Fibroblast of skin of back (primary cell): Measurements from ENCODE around the gene ACOT7.
"Not testable (repeated sequence)": the region's sequence is repeated elsewhere in the genome, so short reads cannot be mapped to it uniquely, and the experiment has no call there.

Experiments
- DNase-seq: peaks from one replicate; pipeline ENCODE4 v3.0.0-alpha.2; 2013

ACOT7 gene

DNA sequence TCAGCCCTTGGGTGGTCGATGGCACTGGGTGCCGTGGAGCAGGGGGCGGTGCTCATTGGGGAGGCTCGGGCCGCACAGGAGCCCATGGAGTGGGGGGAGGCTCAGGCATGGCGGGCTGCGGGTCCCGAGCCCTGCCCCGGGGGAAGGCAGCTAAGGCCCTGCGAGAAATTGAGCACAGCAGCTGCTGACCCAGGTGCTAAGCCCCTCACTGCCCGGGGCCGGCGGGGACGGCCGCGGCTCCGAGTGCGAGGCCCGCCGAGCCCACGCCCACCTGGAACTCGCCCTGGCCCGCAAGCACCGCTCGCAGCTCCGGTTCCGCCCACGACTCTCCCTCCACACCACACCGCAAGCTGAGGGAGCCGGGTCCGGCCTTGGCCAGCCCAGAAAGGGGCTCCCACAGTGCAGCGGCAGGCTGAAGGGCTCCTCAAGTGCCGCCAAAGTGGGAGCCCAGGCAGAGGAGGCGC lies 2.2 kb upstream of the ACOT7 start:
- DNase-seq: not testable (repeated sequence)

DNA sequence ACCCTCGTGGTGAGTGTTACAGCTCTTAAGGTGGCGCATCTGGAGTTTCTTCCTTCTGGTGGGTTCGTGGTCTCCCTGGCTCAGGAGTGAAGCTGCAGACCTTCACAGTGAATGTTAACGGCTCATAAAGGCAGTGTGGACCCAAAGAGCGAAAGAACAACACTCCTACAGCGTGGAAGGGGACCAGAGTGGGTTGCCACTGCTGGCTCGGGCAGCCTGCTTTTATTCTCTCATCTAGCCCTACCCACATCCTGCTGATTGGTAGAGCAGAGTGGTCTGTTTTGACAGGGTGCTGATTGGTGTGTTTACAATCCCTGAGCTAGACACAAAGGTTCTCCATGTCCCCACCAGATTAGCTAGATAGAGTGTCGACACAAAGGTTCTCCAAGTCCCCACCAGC lies 1.6 kb upstream of the ACOT7 start:
- DNase-seq: not testable (repeated sequence)

DNA sequence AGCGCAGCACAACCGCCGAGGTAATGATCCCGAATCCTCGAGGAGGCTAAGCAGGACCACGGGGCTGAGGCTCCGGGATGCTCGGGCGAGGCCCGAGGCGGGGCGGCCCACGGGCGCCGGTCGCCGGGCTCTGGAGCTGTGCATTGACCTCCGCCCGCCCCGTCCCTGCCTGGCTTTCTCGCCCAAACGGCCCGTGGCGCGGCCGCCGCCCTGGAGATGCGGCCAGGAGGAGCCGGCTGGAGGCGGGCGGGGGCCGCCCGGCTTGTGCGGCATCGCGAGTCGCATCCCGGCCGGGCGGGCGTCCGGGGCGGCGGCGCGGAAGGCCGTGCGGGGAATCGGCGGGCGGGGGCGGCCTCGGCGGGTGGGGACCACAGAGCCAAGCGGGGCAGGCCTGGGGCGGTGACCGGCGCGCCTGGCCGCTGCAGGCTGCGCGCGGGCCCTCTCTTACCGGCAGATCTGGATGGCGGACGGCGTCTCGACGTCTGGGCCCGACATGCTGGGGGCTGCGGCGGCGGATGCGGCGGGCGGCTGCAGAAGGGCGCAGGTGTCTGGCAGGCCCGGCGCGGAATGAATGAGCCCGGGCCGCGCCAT lies 663 bp downstream of the ACOT7 start:
- no peak for DNase-seq

DNA sequence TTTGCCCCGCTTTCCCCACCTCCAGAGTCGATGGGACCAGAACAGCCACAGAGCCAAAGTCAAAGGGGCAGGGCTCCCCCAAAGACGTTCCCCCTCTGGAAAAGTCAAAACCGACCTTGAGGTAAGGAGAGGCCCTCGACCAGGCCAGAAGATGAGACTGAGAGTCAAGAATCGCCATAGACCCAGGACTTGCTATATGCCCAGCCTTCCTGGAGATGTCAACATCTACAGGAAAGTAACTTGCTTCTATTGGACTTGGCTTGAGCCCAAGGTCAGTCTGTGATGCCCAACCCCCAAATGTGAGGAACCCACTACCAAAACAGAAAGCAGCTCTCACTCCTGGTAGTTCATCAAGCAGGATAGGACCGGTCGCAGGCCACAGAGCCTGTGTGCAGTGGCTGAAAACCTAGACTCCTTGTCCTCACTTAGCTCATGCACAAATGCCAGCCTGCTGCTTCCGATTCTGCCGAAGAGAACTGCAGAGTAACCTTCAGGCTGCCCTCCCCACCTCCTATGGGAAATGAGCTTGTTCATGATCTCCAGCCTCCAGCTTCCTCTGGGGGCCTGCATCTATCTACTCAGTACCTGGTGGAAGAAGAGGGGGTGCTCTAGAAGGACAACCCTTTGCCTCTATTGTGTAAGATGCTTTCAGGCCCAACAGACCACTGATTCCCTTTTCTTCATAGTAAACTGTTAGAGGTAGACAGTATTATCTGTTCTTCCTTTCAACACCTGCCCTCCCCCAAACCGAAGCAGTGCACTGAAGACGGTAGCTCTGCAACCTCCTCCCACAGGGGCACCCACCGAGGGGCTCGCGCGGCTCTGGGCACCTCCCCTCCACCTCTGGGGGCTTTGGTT lies 1.4 kb downstream of the ACOT7 start:
- no peak for DNase-seq

DNA sequence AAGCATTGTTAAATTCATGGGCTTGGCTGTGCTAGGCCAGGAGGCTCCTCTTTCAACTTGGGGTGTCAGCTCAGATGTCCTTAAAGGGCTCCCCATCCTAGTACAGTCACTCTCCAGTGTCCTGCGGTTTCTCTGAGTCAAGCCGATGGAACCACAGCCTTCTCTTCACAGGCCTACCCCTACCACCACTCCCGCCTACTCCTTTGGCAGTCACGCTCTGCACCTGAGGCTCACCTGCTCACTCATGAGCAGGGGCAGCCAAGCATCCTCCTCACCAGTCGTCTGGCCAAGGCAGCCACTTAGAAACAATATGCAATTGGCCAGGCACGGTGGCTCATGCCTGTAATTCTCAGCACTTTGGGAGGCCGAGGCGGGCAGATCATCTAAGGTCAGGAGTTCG lies 3.6 kb downstream of the ACOT7 start:
- no peak for DNase-seq

DNA sequence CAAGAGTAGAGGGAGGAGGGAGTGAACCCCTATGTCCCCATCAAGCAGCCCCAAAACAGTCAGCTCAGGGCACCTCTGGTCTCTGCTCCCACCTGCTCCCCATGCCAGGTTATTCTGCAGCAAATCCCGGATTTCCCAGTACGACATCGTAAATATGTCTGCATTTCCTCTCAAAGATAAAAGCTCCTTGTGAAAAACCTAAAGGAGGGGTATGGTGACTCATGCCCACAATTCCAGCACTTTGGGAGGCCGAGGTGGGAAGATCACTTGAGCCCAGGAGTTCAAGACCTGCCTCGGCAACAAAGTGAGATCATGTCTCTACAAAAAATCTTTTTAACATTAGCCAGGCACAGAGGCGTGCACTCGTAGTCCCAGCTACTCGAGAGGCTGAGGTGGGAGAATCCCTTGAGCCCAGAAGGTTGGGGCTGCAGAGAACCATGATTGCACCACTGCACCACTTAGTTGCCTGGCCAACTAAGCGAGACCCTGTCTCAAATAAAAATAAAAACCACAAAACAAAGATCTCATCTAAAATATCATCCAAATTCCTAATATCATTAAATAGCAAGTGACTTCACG lies 7.1 kb downstream of the ACOT7 start:
- peak; percentile 33 for DNase-seq

DNA sequence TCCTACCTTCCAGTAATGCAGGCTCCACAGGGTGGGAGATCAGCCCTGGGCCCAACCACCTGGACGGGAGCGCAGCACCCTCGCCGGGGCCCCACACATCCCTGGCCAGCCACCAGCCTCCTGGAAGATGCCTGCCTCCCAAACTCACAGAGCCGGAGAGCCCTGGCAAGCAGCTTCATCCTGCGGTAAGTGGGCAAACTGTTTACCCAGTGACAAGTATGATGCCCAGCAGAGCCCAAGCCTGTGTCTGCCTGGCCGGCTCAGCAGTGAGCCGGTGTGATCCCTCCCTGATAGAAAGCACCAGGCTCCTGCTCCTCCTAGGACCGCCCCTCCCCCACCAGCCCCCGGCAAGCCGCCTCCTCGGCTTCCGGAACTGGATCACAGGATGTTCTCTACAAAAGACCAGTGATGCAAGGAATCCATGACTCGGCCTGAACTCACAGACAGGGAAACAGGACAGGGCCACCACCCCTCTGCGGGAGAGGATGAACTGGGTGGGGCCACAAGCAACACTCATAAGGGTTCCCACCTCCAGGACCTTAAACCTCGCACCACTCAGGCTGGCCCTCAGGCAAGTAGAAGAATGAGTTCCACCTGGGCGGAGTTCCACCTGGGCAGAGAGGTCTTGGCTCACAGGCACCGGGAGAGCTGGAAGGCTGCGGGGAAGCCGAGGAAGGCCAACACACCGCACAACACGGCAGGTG lies 7.9 kb downstream of the ACOT7 start:
- DNase-seq: peak; percentile 77

DNA sequence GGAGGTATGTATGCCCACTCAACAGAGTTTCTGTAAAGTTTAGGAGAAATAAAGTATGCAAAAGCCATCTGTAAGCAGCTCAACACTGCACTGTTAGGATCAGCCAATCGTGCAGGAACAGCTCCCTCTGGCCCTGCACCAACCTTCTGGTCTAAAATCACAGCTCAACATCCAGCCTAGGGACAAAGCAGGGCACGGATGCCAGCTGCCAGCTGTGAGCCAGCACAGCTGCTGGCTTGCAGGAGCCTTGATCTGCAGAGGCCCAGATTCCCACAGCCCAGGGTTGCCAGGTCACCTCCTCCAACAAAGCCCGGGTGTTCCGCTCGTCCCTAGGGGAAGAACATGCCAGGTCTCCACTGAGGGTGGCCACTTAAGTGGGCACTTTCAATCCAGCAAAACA lies 8.6 kb downstream of the ACOT7 start:
- DNase-seq: no peak

DNA sequence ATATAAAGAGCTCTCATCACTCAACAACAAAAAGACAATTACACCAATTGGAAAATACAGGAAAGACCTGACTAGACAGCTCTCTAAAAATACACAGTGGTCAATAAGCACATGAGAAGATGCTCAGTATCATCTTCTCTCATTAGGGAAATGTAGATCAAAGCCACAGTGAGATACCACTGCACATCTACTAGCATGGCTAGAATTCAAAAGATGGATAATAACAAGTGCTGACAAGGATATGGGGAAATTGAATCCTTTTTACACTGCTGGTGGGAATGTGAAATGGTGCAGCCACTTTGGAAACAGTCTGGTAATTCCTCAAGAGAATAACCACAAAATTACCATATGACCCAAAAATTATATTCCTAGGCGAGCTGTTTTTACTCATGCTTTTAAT lies 9.4 kb downstream of the ACOT7 start:
- DNase-seq: no peak

DNA sequence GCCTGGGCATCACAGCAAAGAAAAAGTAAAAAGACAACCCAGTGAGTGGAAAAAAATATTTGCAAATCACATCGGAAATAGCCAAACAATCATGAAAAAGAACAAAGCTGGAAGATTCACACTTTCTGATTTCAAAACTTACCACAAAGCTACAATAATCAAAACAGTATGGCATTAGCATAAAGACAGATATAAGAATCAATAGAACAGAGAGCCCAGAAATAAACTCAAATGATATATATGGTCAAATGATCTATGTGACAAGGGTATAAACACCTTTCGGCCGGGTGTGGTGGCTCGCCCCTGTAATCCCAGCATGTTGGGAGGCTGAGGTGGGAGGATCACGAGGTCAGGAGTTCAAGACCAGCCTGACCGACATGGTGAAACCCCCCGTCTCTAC lies 13.5 kb downstream of the ACOT7 start:
- no peak for DNase-seq

DNA sequence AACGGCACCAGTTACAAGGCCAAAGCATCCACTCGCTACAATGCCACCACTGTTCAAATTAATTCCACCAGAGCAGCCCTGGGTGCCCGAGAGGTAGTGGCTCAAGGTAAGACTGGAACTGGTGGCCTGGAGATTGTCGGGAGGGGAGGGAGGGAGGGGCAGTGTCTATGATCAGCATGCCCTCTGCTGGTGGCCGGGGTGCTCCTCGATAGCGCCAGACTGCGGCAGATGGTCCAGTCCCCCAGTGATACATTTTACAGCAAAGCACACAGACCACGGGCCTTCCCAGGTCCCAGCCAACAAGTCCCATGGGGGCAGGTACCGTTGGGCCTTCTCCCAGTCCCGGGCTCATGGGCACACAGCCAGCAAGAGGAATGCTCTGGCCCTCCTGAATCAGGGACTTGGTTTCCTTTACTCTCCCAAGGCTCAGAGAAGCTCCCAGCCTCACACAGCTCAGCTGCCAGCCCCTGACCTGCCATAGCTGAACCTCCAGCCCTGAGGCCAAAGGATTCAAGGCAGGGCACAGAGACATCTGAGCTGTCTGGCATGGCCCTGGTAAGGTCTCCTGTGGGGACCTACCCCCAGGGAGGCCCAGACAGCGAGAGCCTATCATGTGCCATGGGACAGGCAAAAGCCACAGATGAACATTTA lies 15.3 kb downstream of the ACOT7 start:
- no peak for DNase-seq

DNA sequence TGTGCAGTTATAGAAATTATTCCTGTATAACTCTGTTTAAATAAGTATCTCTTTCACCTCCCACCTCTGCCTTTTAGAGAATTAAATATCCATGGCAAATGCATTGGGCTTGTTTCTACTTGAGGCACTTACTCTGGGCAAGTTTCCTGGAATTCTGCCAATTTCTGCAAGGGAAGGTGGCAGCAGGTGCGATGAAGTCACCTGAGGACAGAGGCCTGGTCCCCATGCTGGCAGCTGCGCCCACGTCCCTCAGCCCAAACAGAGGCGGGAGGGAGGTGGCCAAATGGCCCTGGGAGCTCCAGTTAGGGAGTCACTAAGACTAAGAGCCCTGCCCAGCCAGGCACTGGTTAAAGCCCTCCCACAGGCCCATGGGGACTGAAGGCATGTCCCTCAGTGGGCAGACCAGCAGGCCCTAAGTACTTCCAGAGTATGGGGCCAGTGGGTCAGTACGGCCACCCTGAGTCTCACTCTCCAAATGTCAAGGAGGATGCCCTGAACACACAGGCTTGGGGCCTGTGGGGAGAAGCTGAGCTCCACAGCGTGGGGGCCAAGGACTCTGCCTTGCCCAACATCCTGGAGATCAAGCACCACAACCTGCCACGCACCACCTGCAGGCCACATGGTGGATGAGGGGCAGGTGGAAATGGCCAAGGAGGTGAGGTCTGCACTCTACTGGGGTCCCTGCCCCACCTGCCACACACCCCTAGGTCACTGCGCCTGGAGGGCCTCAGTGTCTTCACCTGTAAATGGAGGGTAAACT lies 19.4 kb downstream of the ACOT7 start:
- DNase-seq: no peak

DNA sequence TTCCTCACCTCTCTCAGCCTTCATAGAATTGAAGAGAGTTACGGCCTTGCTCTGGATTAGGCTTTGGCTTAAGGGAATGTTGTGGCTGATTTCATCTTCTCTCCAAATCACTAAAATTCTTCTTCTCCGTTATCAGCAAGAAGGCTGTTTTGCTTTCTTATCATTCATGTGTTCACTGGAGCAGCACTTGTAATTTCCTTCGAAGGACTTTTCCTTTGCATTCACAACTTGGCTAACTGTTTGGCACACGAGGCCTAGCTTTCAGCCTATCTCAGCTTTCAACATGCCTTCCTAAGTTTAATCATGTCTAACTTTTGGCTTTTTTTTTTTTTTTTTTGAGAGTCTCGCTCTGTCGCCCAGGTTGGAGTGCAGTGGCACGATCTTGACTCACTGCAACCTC lies 21.3 kb downstream of the ACOT7 start:
- not testable (repeated sequence) for DNase-seq

DNA sequence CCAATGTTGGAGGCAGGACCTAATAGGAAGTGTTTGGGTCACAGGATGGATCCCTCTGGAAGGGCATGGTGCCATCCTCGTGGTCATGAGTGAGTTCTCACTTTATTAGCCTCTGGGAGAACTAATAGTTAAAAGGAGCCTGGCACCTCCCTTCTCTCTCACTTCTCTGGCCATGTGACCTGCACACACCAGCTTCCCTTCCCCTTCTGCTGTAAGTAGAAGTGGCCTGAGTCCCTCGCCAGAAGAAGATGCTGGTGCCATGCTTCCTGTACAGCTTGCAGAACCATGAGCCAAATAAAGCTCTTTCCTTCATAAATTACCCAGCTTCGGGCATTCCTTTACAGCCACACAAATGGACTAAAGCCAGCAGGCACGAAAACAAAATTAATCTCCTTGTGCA lies 23.6 kb downstream of the ACOT7 start:
- no peak for DNase-seq

DNA sequence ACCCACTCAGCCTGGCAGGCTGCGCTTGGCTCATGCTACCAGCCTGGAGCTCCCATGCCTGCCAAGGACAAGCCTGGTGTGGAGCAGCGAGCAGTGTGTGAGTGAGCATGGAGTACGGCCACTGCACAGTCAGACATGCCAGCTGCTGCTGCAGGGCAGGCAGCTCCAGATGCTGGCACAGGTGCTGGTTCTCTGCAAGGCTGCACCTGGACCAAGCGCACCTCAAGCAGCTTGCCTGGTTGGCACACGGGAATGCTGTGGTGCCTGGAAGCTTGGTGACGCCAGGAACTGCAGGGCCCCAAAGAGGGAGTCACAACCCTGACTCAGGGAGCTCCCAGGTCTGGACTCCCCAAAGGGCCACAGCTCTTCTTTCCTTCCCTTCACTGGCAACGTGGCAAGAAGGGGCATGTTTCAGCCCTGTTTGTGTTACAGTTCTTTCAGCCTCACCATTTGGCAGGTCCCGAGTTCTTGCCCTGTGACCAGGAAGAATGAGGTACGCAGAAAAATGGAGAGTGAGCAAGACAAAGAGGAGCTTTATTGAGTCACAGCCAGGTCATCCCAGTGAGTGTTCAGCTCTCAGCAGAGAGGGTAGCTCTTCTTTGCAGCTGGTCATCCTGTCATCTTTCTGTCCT lies 26.1 kb downstream of the ACOT7 start:
- DNase-seq: no peak

DNA sequence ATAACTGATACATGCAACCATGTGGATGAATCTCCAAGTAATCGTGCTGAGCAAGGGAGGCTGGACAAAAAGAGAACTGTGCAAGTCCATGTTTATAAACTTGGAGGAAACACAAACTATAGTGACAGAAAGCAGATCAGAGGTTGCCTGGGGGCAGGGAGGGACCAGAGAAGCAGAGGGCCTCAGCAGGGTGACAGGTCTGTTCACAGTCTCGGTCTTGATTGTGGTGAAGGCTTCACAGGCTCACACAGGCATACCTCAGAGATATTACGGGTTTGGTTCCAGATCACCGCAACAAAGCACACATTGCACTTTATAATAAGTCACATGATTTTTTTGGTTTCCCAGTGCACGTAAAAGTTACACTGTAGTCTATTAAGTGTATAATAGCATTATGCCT lies 28.5 kb downstream of the ACOT7 start:
- DNase-seq: no peak

DNA sequence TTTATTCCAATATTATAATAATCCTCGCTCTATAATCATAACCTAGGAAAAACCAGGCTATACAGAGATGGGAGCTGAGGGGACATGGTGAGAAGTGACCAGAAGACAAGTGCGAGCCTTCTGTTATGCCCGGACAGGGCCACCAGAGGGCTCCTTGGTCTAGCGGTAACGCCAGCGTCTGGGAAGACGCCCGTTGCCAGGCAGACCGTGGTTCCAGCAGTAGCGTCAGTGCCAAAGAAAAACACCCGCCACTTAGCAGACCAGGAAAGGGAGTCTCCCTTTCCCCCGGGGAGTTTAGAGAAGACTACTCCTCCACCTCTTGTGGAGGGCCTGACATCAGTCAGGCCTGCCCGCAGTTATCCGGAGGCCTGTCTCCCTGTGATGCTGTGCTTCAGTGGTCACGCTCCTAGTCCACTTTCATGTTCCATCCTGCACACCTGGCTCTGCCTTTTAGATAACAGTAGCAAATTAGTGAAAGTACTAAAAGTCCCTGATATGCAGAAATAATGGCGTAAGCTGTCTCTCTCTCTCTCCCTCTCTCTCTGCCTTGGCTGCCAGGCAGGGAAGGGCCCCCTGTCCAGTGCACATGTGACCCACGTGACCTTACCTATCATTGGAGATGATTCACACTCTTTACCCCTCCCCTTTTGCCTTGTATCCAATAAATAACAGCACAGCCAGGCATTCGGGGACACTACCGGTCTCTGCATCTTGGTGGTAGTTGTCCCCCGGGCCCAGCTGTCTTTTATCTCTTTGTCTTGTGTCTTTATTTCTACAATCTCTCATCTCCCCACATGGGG lies 30.3 kb downstream of the ACOT7 start:
- peak; percentile 60 for DNase-seq

DNA sequence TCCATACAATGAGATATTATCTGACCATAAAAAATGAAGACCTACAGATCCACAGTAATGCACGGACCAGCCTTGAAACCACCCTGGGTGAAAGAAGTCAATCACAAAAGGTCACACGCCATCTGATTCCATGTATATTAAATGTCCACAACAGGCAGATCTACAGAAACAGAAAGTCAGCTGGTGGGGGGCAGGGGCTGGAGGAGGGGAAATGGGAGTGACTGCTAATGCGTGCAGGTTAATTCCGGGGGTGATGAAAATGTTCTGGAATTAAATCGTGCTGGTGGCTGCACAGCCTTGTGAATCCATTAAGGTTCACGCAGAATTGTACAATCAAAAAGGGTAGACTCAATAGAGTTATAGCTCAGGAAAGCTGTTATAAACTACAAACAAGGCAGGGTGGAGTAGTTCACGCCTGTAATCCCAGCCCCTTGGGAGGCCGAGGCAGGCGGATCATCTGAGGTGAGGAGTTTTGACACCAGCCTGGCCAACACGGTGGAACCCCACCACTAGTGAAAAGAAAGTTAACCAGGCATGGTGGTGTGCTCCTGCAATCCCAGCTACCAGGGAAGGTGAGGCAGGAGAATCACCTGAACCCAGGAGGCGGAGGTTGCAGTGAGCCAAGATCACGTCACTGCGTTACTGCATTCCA lies 32.3 kb downstream of the ACOT7 start:
- no peak for DNase-seq

DNA sequence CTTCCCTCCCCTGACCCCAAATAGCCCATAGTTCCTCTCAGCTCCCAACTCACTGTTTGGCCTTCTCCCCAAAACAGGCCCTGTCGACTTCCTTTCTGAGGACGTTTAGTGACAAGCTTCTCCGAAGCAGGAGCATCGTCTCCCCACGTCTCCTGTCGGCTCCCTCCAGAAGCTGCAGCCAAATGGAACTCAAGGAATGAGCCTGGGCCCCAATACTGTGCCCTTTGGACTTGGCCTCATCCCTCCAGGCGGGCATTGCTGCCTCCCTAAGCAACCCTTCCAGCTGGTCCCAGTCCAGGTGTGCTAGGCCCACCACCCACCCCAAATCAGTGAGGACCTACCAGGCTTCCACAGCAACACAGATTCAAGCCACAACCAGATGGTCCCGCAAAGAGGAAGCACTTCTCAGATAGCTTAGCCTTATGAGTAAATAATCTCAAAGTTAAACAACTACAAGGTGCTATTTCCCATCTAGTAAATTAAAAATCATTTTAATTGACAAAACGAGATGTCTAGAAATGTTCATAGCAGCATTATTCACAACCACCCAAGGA lies 33.0 kb downstream of the ACOT7 start:
- no peak for DNase-seq

DNA sequence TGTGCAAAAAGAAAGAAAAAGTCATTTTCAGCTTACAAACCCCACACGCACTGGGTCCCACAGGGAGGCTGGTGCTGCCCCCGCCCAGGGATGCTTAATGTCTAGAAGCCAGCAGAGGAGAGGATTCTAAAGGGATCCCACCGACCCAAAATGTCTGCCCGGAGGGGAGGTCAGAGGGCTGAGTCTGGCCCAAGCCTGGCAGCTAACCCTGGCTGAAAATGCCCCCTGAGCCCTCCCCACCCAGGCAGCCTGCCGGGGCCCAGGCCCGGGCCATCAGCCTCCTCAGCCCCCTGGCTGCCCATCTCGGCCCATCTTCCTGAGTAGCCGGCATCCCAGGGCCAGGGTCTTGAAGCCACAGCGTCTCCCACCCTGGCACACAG lies 33.5 kb downstream of the ACOT7 start:
- DNase-seq: no peak
